Eye (tissue), 1 donor: ENCODE data around the gene INHBE.

ENCODE experiments used
- DNase-seq: peaks from one replicate; pipeline ENCODE4 v3.0.0-alpha.2; 2015

The INHBE gene

GRCh38 chr12:57461917-57462250, 6.8 kb downstream of the INHBE start:
- DNase-seq = peak; percentile 84

- peak; percentile 98 for DNase-seq
Measured at GRCh38 chr12:57462251-57462911, 7.3 kb downstream of the INHBE start.

- no peak for DNase-seq
Measured at GRCh38 chr12:57462912-57463253, 7.8 kb downstream of the INHBE start.

- DNase-seq = no peak
Measured at GRCh38 chr12:57464569-57464968, 9.5 kb downstream of the INHBE start.

DNA sequence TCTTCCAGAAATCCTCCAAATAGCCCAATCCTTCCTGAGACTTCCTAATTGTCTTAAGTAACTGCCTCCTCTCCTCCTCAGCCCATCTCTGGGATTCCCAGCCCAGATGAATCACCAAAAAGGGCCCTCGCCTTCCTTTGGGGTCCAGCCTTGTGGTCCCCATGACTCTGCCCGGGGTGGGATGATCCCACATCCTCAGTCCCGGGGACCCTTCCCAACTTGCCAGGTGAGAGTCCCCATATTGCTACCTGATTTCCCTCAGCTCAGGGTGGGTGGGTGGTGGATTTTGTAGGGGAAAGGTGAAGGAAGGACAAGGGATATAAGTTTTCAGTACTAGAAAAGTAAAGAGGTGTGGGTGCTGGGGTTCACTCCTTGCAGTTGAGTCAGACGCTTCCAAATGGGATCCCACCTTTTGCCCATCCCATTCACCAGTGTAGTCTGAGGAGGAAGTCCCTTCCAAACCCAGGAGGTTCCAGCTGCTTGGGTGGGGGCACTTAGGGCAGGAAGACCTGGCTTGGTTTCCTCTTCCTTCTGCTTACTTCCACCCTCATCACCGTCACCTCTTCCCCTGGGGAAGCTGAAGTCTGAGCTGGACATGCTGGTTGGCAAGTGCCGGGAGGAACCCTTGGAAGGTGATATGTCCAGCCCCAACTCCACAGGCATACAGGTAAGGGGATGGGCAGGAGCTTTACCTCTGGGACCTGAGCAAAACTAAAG, 10.1 kb downstream of the INHBE start:
- no peak for DNase-seq

- DNase-seq = no peak
Measured at GRCh38 chr12:57465747-57466505, 10.8 kb downstream of the INHBE start.

- no peak for DNase-seq
Measured at GRCh38 chr12:57467212-57467874, 12.2 kb downstream of the INHBE start.

- DNase-seq = no peak
Measured at GRCh38 chr12:57467915-57468314, 12.8 kb downstream of the INHBE start.

DNA sequence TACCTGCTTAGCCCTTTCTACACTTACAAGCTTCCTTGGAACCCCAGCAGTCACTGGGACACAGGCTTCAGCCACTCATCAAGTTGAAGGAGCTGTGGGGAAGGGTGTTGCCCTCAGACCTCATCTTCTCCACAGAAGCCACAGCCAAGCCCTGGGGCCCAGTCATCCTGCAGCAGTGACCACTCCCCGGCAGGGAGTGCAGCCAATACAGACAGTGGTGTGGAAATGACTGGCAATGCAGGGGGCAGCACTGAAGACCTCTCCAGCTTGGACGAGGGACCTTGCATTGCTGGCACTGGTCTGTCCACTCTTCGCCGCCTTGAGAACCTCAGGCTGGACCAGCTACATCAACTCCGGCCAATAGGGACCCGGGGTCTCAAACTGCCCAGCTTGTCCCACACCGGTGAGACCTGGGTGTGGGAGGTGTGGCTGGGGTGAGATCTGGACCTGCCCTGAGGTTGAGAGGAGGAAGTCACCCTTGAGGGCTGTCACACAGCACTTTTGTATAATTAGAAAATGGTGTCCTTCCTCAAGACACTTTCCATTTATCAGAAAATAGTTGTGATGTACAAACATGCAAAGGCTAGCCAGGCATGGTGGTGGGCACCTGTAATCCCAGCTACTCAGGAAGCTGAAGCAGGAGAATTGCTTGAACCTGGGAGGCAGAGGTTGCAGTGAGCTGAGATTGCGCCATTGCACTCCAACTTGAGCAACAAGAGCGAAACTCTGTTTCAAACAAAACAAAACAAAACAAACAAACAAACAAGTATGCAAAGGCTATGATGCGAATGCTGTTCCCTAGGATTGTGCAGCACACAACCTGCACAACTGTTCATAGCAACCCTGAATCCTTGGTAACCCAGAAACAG, 14.4 kb downstream of the INHBE start:
- DNase-seq = no peak

DNA sequence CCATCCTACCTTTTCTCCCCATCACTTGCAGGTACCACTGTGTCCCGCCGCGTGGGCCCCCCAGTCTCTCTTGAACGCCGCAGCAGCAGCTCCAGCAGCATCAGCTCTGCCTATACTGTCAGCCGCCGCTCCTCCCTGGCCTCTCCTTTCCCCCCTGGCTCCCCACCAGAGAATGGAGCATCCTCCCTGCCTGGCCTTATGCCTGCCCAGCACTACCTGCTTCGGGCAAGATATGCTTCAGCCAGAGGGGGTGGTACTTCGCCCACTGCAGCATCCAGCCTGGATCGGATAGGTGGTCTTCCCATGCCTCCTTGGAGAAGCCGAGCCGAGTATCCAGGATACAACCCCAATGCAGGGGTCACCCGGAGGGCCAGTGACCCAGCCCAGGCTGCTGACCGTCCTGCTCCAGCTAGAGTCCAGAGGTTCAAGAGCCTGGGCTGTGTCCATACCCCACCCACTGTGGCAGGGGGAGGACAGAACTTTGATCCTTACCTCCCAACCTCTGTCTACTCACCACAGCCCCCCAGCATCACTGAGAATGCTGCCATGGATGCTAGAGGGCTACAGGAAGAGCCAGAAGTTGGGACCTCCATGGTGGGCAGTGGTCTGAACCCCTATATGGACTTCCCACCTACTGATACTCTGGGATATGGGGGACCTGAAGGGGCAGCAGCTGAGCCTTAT, 15.3 kb downstream of the INHBE start:
- no peak for DNase-seq

GRCh38 chr12:57470970-57471656, 16.0 kb downstream of the INHBE start:
- no peak for DNase-seq

DNA sequence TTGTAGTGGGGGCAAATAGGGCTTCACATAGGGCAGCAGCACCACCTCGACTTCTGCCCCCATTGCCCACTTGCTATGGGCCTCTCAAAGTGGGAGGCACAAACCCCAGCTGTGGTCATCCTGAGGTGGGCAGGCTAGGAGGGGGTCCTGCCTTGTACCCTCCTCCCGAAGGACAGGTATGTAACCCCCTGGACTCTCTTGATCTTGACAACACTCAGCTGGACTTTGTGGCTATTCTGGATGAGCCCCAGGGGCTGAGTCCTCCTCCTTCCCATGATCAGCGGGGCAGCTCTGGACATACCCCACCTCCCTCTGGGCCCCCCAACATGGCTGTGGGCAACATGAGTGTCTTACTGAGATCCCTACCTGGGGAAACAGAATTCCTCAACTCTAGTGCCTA, 16.6 kb downstream of the INHBE start:
- no peak for DNase-seq

DNA sequence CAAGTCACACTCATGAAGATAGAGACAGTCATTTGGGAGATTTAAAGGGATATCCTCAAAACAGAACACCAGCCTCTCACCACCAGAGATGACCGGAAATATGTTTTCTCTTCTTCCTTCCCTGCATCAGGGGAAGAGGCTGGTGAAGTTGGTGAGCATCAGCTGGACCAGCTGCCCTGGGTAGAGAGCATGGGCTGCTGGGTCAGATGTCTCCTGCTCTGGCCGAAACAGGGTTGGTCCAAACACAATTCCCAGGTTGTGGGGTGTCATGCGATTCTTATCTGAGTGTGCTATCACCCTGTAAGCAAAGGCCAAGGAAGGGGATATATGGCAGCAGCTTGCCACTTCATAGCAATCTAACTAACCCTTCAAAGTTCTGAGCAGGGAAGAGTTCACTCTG, 17.3 kb downstream of the INHBE start:
- no peak for DNase-seq

- no peak for DNase-seq
Measured at GRCh38 chr12:57473392-57473791, 18.3 kb downstream of the INHBE start.

GRCh38 chr12:57473886-57474285, 18.8 kb downstream of the INHBE start:
- DNase-seq = no peak

- DNase-seq = no peak
Measured at GRCh38 chr12:57474430-57474829, 19.3 kb downstream of the INHBE start.

GRCh38 chr12:57474862-57475261, 19.8 kb downstream of the INHBE start:
- no peak for DNase-seq

DNA sequence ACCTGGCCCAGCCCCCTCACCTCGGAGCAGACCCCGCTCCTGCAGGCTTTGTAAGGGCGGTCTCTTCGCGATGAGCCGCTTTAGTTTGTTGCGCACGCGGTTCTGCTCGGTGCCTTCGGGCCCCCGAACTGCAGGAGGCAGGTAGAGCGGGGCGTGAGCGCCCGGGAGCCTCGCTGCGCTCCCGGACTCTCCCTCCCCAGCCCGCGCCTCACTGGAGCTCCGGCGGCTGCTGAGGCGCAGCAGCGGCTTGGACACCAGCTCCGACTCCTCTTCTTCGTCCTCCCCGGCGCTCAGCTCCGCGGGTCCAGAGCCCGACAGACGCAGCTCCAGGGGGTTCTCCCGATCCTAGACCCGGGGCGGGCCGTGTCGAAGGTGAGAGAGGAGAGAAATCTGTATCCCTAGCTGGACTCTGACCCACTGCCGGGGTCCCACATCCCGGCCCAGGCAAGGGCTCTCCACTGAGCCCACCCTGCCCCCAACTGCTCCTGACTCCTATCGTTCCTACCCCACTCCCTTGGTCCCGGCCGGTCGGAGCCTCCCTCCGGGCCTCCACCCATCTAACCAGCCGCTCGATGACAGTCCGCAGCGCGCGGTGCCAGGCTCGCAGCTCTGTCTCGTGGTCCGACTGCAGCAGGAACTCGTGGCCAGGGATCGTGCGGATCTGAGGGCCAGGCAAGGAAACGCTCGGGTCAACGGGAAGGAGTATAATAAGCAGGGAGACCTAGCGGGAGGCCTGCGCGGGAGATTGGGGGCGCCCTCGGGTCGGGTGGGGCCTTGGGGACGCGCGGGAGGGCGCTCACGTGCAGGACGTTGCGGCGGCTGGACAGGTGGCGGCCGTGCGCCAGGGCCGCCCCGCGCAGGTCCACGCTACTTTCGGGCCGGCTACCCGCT, 20.4 kb downstream of the INHBE start:
- DNase-seq = peak; percentile 73

DNA sequence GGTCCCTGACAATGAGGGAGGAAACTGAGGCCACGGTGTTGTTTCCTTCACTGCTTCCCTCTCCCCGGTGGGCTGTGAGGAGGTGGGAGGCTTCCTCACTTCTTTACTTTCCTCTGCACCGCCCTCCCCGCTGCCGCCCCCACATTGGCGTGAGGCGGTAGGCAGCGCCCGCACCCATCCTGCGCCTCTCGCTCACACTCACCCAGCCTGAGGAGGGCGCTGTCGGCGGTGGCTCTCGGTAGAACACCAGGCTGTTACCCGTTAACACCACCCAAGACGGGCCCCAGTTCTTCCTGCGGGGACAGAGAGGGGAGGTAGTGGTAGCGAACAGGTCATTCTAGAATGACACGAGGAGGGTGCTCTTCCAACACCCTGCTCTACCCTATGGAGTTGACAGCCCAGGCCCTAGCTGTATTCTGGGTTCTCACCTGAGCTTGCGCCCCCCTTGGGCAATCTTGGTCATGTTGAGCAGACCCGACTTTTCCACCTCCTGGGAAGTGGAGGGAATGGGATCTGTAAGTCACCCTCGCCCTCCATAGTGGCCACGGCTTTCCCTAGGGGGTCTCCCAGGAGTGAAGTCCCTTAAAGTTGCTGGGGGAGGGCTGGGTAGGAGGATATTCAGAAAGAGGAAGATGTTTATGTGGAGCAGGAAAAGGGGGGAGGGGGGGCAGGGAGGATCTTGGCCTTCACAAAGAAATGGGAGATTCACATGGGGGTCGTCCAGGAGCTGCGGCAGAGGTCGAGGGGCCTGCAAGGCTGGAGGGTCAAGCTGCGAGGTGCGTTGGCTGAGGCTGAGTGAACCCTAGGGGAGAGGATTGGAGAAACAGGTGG, 21.3 kb downstream of the INHBE start:
- DNase-seq = peak; percentile 20
